ENCODE data around the gene TMEM255B.

TMEM255B gene

DNA sequence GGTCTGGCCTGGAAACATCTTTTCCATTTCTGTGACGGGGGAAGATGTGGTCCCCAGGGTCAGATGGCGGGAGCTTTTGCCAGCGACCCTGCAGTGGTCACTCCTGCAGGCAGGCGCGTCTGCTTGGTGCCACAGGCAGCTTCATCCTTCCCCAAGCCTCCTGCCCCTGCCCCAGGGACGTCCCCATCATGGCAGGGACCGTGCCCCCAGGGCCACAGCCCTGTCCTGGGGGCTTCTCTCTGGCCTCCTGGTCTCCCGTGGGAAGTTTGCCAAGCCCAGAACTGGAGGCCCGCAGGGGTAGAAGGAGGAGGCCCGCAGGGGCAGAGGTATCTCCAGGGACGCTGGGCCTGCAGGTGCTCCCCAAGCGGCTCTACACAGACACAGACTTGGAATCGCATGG is 47.5 kb downstream of the TMEM255B start:
- DNase-seq, result no peak

DNA sequence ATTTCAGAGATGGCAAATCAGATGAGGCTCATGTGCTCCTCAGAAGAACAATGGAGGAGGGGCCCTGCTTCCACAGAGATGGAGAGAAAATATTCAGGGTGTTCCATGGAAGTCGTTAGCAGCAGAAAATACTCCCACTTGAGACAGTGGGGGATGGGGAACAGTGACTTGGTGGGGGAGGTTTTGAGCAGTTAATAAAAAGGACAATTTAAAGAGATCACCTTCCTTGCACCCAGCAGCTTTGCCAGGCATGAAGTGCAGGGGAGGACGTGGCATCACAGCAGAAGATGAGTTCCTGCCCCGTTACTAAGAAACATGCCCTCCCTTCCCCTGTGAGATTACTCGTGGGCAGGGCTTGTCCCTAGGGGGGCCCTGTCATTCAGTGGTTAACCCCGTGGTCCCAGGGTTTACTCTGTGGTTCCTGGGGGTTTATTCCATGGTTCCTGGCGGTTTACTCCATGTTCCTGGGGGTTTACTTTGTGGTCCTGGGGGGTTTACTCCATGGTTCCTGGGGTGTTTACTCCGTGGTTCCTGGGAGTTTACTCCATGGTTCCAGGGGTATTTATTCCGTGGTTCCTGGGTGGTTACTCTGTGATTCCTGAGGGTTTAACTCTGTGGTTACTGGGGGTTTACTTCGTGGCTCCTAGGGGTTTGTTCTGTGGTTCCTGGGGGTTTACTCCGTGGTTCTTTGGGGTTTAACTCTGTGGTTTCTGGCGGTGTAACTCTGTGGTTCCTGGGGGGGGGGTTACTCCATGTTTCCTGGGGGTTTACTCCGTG is 49.2 kb downstream of the TMEM255B start:
- no peak for DNase-seq

DNA sequence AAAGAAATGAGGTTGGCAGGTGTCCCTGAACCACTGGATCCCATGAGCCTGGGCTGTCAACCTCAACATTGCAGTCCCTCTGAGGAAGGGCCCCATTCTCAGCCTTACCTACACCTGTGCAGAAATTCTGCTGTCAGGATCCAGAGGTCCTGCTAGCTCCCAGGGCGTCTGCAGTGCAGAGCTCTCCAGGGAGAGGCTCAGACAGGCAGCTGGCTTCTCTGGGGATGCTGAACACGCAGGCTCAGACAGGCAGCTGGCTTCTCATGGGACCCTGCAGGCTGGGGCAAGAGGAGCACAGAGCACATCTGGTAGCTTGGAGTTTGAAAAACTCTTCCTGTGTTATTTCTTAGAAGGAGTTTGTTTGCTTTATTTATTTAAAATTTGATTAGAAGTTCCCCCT is 50.9 kb downstream of the TMEM255B start:
- no peak for DNase-seq

DNA sequence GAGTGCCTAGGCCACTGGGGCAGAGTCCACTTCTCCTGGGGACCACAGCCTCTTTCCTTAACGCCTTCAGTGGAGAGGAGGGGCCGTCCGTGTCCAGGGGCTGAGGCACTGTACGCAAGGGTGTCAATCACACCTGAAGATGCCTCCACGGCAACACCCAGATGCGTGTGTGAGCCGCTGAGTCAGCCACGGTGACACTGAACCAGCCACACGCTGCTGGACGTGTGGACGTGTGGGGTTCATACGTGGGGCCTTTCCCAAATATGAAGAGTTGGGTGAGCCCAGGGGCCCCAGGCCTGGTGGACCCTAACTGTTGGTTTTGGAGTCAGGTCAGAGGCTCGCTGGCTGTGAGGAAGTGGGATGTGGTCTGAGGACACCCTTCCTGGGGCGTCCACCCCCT is 51.6 kb downstream of the TMEM255B start:
- DNase-seq, result no peak

DNA sequence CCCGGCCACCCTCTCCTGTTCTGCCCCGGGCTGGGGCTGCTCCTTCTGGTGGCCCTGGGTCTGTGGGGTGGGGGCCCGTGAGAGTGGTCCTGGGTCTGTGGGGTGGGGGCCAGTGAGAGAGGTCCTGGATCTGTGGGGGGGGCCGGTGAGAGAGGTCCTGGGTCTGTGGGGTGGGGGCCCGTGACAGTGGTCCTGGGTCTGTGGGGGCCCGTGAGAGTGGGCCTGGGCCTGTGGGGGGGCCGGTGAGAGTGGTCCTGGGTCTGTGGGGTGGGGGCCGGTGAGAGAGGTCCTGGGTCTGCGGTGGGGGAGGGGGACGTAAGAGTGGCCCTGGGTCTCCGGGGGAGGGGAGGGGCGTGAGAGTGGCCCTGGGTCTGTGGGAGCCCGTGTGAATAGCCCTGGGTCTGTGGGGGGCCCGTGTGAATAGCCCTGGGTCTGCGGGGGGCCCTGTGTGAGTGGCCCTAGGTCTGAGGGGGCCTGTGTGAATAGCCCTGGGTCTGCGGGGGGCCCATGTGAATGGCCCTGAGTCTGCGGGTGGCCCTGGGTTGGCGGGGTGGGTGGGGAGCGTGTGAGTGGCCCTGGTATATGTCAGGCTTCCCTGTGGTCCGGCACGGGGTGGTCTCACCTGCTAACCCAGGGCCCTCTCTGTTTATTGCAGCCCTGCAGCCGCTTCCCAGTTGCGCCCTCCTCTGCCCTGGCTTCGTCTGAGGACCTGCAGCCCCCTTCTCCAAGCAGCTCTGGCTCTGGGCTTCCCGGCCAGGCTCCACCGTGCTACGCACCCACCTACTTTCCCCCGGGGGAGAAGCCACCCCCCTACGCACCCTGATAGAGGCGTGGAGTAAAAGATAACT is 52.3 kb downstream of the TMEM255B start:
- no peak for DNase-seq

DNA sequence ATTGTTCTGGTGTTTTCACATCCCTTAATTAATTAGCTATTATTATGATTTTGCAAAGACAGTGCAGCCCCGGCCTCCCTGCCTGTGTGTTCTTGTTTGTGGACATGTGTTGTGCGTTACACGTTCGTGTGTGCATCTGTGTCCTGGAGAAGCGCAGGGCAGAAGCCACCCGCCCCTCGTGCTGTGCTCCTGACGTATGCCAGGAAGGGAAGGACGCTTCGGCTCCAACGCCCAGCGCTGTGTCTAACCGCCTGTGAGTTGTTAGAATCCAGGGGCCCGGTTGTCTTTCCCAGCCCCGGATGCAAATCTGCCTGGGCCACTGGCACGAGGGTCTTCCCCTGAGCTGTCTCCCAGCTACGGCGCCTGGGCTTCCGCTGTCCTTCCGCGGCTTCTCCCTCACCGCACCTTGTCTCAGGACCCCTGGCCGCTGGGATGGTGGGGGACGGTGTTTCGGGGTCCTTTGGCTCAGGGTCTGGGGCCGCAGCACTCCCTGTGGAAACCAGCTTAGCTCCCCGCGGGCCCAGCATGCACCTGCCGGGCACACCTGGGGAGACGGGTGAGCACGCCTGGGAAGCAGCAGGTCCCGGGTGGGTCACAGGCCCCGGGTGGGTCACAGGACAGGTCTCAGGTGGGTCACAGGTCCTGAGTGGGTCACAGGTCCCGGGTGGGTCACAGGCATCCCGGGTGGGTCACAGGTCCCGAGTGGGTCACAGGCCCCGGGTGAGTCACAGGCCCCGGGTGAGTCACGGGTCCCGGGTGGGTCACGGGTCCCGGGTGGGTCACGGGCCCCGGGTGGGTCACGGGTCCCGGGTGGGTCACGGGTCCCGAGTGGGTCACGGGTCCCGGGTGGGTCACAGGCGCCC is 53.4 kb downstream of the TMEM255B start:
- DNase-seq, result no peak

DNA sequence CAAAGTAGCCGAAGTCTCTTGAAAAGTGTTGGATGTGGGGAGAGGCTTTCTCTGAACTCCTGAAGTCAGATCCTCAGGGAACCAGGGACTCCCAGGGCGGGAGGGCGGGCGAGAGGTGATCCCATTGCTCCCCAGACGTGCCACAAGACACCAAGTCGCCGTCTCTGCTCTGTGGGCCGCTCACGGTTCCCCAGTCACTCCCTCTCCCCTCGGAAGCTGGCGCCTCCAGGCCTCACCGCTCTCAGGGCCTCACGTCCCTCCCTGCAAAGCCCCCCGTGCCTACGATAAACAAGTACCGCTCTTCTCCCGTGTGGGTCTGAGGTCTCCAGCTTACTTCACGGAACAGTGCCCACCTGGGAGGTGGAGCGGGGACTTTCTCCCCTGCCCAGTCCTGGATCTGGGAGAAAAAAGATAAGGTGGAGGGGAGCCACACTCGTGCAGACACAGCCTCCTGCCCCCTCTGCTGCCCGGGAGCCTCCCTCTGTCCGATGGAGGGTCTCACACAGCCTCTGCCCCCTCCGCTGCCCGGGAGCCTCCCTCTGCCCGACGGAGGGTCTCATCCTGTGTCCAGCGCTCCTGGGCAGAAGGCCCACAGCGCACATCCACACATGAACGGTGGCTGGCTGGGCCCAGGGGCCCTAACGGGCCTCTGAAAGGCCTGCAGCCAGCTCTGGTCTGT is 54.2 kb downstream of the TMEM255B start:
- no peak for DNase-seq

DNA sequence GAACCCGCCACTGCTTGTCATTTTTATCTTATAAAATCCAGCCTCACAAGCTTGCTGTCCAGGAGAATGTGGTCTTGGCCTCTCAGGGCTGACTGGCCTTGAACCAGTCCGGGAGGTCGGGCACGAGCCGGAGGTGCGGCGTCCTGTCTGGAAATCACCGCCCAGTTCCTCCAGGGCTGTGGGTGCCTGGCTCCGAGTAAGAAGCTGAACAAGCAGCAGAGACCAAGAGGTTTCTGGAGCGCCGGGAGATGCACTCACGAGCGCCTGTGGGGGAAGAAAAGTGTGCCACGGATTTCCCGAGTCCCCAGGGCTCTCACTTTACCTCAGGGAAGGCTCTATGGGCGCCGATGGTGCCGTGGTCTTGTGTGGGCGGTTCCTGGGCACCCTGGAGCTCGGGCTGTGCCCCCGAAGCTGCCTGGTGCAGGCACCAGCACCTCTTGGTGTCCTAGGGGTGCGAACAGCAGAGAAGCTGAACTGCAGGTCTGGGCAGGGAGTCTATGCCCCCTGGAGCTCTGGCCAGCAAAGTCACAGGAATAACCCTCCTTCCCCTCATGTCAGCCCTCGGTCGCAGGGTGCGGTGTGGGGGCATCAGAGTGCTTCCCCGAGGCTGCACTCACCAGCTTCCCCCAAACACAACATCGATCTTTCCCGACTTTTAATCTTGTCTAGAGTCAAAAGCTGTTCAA is 54.9 kb downstream of the TMEM255B start:
- no peak for DNase-seq

DNA sequence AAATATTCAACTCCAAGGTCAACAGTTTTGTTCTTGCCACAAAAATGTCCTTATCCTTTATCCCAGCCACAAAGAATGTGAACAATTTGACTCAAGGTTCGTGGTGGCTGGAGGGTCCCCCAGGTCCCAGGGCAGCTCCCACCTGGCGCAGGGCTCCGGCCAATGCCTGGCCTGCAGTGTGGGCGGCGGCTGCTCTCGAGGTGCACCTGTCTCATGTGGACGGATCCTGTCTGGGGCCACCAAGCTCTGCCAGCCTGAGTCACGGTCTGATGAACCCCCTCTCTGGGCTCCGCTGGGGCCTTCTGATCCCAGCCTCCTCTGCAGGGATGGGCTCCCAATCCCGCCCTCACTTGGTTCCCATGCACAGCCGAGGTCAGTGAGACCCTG is 55.4 kb downstream of the TMEM255B start:
- no peak for DNase-seq

DNA sequence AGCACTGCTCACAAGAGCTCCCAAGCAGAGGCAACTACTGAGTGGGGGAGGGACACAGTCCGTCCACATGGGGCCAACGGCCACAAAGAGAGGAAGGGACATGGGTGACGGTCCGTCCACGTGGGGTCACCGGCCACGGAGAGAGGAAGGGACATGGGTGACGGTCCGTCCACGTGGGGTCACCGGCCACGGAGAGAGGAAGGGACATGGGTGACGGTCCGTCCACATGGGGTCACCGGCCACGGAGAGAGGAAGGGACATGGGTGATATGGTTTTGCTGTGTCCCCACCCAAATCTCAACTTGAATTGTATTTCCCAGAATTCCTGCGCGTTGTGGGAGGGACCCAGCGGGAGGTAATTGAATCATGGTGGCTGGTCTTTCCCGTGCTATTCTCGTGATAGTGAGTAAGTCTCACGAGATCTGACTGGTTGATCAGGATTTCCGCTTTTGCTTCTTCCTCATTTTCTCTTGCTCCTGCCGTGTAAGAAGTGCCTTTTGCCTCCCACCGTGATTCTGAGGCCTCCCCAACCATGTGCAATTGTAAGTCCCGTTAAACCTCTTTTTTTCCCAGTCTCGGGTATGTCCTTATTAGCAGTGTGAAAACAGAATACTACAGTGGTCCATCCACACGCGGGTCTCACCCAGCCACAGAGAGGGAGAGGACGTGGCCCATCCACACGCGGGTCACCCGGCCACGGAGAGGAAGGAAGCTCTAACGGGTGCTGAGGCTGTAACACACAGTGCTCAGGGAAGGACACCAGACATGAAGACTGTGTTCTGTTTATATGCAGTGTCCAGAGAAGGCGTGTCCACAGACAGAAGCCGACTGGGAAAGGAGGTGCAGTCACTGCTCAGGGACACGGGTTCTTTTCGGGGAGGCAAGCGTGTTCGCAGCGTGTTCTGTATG is 56.4 kb downstream of the TMEM255B start:
- peak; percentile 90 for DNase-seq

DNA sequence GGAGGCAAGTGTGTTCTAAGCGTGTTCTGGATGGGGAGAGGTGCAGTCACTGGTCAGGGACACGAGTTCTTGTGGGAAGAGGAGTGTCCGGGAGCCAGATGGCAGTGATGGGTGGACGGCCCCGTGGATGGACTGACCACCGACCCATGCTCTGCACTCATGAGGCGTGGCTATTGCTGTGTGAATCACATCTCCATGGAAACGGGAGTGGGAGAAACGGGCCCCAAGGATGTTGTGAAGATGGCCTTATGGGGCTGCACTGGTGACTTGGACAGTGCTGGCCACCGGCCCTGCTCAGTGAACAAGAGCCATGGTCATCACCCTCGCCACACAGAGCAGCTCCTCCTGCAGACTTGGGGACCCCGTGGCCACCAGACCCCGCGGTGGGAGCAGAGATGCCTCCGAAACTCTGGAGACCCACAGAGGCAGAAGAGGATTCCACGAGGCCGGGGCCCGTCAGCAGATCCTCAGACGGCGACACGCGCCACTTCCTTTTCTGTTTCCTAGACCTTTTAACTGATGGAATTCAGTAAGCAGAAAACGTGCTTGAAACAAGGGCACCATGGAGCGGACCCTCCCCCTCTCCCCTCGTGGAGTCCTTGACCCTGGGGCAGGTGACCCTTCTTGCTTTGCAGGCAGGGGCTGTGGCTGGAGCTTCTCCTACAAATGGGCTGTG is 57.4 kb downstream of the TMEM255B start:
- DNase-seq, result peak; percentile 23

DNA sequence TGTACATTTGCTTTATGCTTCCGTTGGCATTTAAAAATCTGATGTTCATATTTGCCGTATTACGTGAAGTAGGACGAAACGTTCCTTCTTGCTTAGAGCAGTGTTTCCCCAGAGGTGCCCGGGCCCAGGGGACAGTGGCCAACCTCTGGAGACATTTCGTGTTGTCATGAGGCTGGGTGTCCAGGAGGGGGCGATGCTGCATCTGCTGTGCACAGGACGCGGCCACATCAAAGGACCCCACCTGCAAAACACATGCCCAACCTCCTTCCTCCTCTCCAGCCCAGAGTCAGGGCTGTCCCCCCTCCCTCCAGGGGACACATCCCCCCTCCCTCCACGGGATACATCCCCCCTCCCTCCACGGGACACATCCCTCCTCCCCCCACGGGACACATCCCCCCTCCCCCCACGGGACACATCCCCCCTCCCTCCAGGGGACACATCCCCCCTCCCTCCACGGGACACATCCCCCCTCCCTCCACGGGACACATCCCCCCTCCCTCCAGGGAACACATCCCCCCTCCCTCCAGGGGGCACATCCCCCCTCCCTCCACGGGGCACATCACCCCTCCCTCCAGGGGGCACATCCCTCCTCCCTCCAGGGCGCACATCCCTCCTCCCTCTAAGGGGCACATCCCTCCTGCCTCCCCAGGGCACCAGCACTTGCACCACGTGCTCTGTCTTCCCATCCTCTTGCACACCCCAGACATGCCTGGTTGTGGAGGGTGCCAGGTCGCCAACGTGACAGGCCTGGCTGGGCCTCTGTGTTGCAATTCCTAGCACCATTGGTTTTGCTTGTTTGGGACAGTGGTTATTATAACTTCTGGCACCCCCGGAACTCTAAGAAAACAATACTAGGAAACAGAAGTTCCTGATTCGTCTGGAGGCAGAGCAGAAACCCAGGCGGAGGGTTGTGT is 58.2 kb downstream of the TMEM255B start:
- DNase-seq, result peak; percentile 86

DNA sequence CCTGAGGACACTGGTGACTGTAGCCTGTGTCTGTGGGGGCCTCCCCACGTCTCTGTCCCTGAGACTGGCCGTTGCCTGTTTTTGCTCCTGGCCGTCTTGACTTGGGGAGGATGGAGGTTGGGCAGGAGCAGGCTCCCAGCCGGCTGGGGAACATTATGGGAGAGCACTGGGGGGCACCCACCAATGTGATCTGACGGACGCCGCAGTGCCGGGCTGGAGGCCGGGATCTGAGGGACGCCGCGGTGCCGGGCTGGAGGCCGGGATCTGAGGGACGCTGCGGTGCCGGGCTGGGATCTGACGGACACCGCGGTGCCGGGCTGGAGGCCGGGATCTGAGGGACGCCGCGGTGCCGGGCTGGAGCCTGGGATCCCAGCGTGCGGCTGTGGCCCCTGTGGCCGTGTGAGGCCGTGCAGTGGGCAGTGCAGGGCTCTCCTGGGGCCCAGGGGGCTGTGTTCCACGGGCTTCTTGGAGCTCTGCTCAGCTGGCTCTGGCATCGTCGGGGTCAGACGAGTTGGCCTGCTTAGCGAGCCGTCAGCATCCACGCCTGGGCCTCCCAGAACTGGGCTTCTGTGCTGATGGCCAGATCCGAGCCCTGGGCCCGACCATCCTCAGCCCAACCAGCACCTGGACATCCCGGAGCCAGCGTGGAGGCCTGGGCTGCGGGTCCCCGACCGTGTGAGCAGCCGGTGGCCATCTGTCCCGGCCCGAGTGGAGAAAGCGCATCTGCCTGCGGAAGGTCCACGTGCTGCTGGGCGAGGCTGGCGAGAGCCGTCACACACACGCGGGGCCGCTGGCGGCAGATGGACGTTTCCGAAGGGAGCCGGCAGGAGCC is 59.0 kb downstream of the TMEM255B start:
- DNase-seq, result no peak

DNA sequence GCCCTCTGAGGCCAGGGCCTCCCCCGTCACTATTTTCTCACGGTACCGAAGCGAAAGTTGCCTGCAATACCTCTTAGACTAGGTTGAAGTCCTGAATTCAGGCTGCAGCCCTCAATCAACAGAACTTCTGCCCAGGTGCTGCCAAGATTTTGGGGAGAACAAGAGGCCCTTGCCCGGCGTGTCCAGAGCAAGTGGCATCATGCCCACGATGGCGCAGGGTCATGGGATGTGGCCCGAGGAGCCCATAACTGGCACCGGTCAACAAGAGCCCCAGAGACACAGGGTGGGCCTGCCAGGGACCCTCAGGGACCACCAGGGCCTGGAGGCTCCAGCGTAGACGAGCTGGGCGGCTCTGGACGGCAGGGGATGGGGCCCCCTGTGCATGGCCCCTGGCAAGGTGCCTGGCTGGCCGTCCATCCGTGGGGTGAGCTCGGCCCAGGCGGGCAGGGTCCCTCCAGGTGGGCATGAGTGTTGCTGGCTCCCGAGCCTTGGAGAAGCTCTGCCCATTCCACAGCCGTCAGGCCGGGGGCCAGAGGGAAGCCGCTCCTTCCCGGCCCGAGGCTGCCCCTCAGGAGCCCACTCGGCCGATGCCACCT is 59.8 kb downstream of the TMEM255B start:
- no peak for DNase-seq

DNA sequence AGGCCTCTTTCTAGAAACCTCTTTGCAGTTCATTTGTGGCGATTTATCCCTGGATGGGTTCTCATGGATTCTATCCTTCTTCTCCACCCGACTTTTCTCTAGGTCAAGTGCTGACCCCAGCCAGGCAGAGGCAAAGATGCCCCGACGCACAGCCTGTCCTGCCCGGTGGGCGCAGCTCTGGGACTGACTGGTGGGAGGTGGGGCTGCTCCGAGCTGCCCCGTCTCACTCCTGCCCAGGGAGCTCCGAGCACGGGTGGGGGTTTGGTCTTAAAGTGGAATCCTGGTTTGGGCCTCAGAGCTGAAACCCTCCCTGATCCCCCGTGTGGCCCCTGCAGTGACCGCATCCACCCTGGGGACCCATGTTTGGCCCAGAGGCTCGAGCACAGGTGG is 60.3 kb downstream of the TMEM255B start:
- no peak for DNase-seq

DNA sequence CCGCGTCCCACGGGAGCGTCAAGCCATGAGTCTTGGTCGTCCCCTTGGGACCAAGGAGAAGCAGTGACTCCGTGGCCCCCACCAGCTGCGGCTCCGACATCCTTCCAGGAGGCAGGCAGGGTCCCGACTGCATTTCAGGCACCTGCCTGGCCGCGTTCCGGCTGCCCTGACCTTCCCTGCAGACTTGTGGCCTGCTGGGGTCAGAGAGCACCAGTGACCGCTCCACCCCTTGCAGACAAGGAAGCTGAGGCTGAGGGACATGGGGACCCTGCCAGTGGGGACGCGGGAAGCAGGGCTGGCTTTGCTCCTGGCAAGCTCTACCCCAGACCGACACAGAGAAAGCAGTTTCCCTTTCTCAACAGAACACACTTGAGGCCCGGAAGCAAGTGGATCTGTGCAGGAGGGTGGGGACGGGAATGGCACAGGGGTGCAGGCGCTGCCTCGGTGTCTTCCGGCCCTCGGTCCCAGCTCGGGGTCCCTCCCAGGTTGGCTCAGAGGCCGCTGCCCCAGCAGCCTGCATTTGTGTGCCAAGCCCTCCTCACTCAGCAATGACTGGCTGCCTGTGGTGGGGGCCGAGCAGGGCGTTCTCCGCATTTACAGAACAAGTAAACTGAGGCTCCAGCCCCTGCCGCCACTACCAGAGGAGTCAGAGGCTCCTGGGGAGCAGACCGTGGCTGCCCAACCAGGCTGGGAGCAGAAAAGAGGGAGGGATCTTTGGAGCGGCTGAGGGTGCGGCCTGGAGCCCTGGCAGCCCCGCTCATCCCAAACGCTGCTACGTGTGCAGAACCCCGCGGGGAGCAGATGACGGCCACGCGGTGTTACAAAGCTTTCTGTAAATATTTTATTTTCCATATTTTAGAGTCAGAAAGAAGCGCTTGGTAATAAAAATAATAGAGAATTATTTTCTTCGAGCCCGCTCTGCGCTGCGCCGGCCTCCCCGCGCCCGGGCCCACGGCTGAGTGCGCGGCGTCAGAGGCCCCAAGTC is 61.0 kb downstream of the TMEM255B start:
- DNase-seq, result no peak
